Cardiac fibroblast (primary cell): ENCODE results near the gene SMYD3.

Experiments used
- DNase-seq, 2 donors: peaks; one replicate each; pipeline versions ENCODE4 v3.0.0 to v3.0.0-alpha.2; 2010; ENCODE audit warnings: low read depth in 2 of 2
- H3K4me3 ChIP-seq, 2 donors: replicated peaks in 1 of 2; 1 replicate in 1 of 2; 2 replicates in 1 of 2; pipeline ENCODE4 v1.5.1; 2011; ENCODE audit warnings: low read depth in 2 of 2, low read length in 2 of 2, mild to moderate bottlenecking in 2 of 2, moderate library complexity in 1 of 2
- TF ChIP-seq, protein P1 (sequence below): IDR thresholded peaks from one replicate; pipeline ENCODE4 v1.5.1; 2011; ENCODE audit warnings: low read depth, mild to moderate bottlenecking, low read length, inconsistent platforms

The SMYD3 gene

DNA sequence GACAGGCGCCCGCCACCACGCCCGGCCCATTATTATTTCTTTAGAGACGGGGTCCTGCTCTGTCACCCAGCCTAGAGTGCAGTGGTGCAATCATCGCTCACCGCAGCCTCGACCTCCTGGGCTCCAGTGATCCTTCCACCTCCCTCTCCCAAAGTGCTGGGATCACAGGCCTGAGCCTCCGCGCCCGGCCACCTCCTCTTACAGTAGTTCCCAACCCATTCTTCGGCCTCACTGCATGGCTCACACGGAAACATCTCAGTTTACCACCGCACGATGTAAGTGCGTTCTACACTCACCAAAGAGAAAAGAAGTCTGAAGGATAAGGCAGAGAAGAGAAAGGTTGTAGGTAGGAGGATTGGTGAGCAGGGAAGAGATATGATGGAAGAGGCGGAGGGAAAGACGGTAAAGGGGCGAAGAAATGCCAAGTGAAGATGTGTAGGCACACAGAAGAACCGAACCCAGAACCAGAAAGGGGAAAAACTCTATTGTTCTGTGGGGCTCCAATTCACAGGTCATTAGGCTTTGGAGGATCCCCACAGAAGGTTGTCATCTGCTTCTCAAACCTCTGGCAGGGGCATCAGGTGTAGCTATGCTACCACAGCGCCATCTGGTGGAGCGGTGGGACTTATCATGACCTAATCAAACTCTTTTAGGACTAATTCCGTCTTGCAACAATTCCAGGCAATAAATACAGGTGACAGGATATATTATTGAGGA, 504.2 kb downstream of the SMYD3 start:
- no peak overlapping the region for H3K4me3 ChIP-seq
- DNase-seq = peak; percentile 93 to 94
- TF ChIP-seq, protein P1, sequence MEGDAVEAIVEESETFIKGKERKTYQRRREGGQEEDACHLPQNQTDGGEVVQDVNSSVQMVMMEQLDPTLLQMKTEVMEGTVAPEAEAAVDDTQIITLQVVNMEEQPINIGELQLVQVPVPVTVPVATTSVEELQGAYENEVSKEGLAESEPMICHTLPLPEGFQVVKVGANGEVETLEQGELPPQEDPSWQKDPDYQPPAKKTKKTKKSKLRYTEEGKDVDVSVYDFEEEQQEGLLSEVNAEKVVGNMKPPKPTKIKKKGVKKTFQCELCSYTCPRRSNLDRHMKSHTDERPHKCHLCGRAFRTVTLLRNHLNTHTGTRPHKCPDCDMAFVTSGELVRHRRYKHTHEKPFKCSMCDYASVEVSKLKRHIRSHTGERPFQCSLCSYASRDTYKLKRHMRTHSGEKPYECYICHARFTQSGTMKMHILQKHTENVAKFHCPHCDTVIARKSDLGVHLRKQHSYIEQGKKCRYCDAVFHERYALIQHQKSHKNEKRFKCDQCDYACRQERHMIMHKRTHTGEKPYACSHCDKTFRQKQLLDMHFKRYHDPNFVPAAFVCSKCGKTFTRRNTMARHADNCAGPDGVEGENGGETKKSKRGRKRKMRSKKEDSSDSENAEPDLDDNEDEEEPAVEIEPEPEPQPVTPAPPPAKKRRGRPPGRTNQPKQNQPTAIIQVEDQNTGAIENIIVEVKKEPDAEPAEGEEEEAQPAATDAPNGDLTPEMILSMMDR = peak; percentile 92

- peak; percentile 64 to 89 for DNase-seq
- no peak overlapping the region for H3K4me3 ChIP-seq
- TF ChIP-seq, protein P1 = no peak
Observed at GRCh38 chr1:246001837-246002230, 505.2 kb downstream of the SMYD3 start.

DNA sequence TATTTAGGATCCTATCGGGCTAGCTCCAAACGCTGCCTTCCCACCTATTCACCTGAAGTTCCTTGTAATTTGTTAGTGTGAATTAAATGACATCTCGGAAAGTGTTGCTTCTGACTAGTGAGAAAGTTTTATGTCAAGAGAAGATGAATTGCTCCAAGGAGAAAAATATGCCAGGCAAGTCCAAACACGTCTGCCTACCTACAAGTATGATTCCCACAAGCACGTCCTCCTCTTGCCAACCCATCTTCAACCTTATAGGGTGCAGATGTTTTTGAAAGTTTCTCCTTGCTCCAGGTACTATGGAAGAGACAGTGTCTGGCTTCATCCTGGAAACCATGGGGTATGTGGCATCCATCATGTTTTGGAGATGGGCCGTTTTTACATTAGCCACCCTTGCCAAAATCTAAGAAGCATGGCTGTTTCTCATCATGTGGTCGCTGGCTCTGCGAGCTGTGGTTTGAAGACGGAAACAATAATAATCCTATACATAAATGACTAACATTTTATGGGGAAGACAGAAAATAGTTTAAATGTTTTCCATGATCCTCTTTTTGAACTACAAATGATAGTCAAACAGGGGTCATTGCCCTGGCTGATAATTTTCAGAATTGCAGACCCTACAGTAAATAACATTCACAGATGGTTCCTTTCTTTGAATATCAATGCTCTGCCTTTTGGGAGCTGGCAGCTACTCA, 505.8 kb downstream of the SMYD3 start:
- TF ChIP-seq, protein P1 = no peak

DNA sequence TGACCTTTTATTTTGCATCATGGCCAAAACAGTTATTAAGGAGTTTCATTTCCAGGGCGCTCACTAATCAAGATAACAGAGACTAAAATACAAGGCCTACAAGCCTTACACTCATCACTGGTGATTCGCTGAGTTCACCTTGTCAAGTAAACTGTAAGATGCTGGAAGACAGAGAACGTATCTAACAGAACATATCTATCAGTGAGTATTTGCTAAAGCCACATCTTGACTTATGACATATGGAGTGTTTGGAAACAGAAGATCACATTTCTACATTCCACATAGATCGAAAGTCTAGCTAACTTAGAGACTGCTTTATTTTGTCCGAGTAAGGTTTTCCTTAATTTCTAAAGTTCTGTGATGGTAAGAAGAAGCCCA, 506.5 kb downstream of the SMYD3 start:
- DNase-seq = no peak
- H3K4me3 ChIP-seq = no peak overlapping the region
- TF ChIP-seq, protein P1 = no peak

More for the DNA sequence above, 505.8 kb downstream of the SMYD3 start:
- peak; percentile 60 to 81 for DNase-seq
- H3K4me3 ChIP-seq = no peak overlapping the region

DNA sequence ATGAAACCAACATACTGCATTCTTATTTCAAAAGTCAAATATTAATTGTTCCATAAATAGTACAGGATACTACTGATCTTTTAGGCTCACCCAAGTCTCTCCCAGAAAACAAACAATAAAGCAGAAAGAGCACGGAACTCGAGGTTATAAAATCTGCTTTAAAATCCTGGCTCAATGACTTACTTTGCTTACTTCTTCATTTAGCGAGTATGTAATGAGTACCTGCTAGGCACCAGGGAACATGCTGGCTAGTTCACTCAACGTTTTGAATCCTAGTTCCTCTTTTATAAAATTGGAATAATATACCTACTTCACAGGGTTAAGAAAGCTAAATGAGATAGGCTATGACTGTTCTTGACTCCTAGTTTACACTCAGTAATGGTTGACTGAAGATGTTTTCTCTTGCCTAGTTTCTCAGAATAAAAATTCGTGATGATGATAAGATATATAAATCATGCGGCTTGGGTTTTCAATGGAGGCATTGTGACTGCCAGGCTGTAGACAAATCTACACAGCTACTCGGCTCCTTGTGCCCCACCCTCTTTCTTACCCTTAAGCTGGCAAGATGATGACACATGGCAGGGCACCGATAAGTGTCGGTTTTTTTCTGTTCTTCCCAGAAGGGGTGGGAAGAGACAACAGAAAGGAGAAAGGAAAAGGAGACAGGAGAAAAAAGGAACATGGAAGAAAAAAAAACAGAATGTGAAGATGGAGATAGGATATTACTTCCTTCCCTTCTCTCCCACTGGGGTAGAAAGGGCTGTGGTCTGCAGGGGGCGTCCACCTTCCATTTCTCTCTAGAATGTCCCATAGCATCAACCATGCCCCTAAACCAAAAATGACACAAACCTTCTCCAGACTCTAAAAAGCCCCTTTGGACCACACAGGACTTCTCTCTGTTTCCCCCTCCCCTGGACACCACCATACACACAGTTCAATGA, 507.1 kb downstream of the SMYD3 start:
- no peak overlapping the region for H3K4me3 ChIP-seq
- no peak for DNase-seq
- TF ChIP-seq, protein P1 = no peak

DNA sequence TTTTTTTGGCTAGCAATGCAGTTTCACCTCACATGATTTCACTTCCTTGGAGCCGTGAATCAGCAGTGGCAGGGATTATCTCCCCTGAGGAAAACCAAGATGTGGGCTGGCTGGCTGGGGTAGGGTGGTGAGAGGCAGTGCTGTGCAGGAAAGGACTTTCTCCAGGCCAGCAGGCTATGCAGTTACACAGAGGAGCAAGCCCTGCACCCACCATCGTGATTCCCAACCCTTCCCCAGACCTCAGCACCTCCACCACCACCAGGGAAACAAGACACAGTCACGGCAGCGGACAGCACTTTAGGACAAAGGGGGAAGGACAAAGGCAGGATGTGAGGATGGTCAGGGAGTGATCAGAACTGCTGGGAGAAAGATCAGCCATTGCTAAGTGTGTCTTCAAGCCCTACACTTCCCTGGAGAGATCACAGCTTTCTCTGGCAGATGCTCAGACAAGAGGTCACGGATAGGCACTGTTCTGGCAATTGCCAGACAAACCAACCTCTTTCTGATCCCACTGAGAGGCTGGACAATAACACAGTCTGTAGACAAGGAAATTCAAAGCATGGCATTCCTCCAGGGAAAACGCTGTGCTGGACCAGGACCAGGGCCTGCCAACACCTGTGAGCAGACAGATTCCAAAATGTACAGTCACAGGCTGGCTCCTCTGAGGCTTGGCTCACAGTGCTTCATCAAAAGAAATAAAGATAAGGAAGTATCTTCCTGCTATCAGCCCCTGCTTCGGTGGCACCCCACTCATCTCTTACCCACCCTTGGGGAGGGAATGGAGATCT, 509.4 kb downstream of the SMYD3 start:
- TF ChIP-seq, protein P1 = no peak
- DNase-seq = peak; percentile 69 to 88
- H3K4me3 ChIP-seq = no peak overlapping the region
